C4-2B (cell line): ENCODE data around the gene ITGAV.

ENCODE experiments used
- H3K27ac ChIP-seq: fragments of 450-650 bp; 2 replicates; pipeline ENCODE4 v1.5.1; 2017
- CTCF ChIP-seq: fragments of 450-650 bp; conservative IDR thresholded peaks from 2 replicates; pipeline ENCODE4 v1.5.1; 2017; ENCODE audit warnings: mild to moderate bottlenecking
- ZFX ChIP-seq: fragments of 450-650 bp; IDR thresholded peaks from 2 replicates; pipeline ENCODE4 v1.6.1; 2017

The ITGAV gene

GRCh38 chr2:186691900-186692299 is 102.0 kb downstream of the ITGAV start:
- no peak for TF ChIP-seq ZFX
- no peak for TF ChIP-seq CTCF
- no peak overlapping the region for H3K27ac ChIP-seq

- H3K27ac ChIP-seq, result no peak overlapping the region
- TF ChIP-seq ZFX, result no peak
- no peak for TF ChIP-seq CTCF
Observed at GRCh38 chr2:186693446-186693832, 103.6 kb downstream of the ITGAV start.

- H3K27ac ChIP-seq, result no peak overlapping the region
- TF ChIP-seq CTCF (no peak), ZFX (no peak)
Observed at GRCh38 chr2:186695081-186695756, 105.4 kb downstream of the ITGAV start.

GRCh38 chr2:186696290-186696689 is 106.4 kb downstream of the ITGAV start:
- TF ChIP-seq ZFX, result no peak
- no peak for TF ChIP-seq CTCF
- H3K27ac ChIP-seq, result no peak overlapping the region

GRCh38 chr2:186696804-186697203 is 106.9 kb downstream of the ITGAV start:
- no peak overlapping the region for H3K27ac ChIP-seq
- TF ChIP-seq ZFX, result no peak
- TF ChIP-seq CTCF, result no peak

GRCh38 chr2:186697536-186697935 is 107.7 kb downstream of the ITGAV start:
- no peak for TF ChIP-seq CTCF
- TF ChIP-seq ZFX, result no peak
- H3K27ac ChIP-seq, result no peak overlapping the region

GRCh38 chr2:186699742-186700141 is 109.9 kb downstream of the ITGAV start:
- TF ChIP-seq CTCF (no peak), ZFX (no peak)
- H3K27ac ChIP-seq, result no peak overlapping the region
